ENCODE measurements around the gene ARL13A.
A peak's percentile ranks its signal among the peaks of the same experiment; 100 is the strongest.
"Not testable (repeated sequence)": the region's sequence is repeated elsewhere in the genome, so short reads cannot be mapped to it uniquely, and the experiment has no call there.

ARL13A gene

DNA sequence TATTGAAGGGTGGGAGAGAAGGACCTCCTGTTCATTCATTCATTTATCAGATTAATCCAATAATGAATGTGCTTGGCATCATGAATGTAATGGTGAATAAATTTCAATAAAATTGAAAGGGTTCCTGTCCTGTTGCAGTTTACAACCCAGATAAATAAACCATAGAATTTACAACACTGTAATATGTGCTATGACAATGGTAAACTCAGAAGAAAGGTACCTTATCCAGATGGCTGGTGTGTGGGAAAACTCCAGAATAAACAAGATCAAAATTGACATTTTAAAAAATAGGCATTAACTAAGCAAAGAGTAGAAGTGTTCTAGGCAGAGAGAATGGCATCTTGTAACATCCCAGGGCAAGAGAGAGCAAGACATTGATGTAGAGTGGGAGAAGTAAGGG, 15.3 kb downstream of the ARL13A start:
- TF ChIP-seq, protein P1, sequence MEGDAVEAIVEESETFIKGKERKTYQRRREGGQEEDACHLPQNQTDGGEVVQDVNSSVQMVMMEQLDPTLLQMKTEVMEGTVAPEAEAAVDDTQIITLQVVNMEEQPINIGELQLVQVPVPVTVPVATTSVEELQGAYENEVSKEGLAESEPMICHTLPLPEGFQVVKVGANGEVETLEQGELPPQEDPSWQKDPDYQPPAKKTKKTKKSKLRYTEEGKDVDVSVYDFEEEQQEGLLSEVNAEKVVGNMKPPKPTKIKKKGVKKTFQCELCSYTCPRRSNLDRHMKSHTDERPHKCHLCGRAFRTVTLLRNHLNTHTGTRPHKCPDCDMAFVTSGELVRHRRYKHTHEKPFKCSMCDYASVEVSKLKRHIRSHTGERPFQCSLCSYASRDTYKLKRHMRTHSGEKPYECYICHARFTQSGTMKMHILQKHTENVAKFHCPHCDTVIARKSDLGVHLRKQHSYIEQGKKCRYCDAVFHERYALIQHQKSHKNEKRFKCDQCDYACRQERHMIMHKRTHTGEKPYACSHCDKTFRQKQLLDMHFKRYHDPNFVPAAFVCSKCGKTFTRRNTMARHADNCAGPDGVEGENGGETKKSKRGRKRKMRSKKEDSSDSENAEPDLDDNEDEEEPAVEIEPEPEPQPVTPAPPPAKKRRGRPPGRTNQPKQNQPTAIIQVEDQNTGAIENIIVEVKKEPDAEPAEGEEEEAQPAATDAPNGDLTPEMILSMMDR (IDR thresholded peaks at IDR 0.05; ENCODE audit: insufficient read depth, low read depth, low read length, missing control alignments), result no peak
- no peak for DNase-seq (ENCODE audit: low read depth)
- H3K4me3 ChIP-seq (ENCODE audit: low read length), result no peak overlapping the region

DNA sequence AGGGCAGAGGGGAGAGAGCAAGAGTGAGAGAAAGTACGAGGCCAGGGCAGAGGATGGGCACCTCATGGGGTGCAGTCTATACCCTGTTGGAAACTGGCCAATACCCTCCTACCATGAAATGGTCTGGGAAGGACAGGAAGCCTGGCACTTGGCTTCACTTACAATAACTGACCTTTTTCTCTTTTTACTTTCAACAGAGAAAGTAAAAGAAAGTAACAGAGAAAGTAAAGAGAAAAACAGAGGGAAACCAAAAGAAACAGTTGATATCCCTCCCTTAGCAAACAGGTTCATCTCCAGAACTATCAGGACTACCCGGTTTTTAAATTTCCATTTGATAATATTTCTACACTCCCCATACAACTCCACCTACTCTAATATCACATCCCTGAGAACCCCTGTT, 20.6 kb downstream of the ARL13A start:
- TF ChIP-seq, protein P1 (IDR thresholded peaks at IDR 0.05; ENCODE audit: insufficient read depth, low read depth, low read length, missing control alignments), result no peak
- H3K4me3 ChIP-seq (ENCODE audit: low read length), result no peak overlapping the region
- no peak for DNase-seq (ENCODE audit: low read depth)

DNA sequence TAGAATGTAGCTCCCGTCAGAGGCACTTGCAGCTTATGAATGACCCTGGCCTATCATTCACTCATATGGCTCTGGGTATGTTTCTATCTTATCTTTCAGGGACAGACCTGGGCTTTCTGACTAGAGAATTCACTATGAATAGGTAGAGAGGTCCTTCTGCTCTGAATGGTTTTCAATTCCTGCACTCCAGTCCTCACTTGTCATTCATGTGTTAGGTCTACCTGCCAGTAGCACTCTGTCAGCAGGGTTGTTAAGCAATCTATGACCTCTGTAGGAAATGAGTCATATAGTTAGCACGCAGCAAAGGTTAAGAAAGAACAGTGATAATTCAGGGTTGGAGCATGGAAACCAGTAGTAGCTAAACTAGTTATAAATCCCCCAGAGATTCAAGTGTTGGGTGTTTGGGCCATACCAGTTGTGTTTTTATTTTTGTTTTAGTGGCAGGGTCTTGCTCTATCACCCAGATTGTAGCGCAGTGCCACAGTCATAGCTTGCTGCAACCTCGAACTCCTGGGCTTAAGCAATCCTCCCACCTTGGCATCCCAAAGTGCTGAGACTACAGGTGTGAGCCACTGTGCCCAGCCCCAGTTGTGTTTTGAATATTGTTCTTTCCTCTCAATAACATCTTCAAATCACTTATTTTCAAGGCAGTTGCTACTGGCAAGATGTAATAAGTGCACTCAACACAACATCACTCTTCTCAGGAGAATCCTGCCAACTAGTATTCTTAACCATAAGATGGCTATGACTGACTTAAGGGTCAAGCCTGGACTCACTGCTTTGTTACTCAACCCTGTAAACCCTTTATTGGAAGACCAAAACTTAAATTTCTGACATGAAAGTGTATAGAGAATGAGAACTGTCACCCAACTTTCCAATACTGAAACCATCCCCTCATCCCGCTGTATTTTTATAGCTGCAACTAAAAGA, 25.1 kb downstream of the ARL13A start:
- peak; percentile 86 for DNase-seq (ENCODE audit: low read depth)
- H3K4me3 ChIP-seq (ENCODE audit: low read length), result no peak overlapping the region
- TF ChIP-seq, protein P1 (IDR thresholded peaks at IDR 0.05; ENCODE audit: insufficient read depth, low read depth, low read length, missing control alignments), result no peak

DNA sequence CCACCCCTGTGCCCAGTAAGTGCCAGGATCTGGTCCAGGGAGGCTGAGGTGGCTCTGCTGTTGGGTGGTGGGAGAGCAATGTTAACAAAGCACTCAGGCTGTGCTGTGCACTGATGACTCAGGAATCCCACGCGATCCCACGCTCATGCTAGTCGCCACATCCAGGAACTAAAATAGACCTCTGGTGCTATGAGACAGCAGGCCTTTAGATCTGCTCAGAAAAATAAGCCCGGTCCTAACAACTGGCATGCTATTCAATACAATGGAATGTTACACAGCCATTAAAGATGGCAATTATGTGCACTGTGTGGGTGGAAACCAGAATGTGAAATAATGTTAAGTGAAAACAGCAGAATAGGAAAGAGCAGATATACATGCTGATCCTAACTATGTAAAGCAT, 26.0 kb downstream of the ARL13A start:
- TF ChIP-seq, protein P1 (IDR thresholded peaks at IDR 0.05; ENCODE audit: insufficient read depth, low read depth, low read length, missing control alignments), result no peak
- peak; percentile 78 for DNase-seq (ENCODE audit: low read depth)
- H3K4me3 ChIP-seq (ENCODE audit: low read length), result no peak overlapping the region

DNA sequence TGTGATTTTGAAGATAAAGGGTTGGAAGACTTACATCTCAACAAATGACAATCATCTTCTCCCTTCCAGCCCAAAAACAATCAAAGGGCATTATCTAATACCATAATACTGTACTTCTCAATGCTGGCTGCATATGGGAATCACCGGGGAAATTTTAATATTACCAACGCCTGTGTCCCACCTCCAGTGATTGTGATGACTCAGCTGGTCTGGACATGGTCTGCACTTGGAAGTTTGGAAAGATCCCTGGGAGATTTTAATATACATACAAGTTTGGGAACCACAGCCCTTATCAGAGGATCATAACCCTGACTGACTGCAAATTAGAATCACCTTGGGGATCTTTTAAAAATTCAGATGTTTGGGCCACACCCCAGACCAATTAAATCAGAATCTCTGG, 29.9 kb downstream of the ARL13A start:
- TF ChIP-seq, protein P1 (IDR thresholded peaks at IDR 0.05; ENCODE audit: insufficient read depth, low read depth, low read length, missing control alignments), result no peak
- H3K4me3 ChIP-seq (ENCODE audit: low read length), result no peak overlapping the region
- DNase-seq (ENCODE audit: low read depth), result no peak

DNA sequence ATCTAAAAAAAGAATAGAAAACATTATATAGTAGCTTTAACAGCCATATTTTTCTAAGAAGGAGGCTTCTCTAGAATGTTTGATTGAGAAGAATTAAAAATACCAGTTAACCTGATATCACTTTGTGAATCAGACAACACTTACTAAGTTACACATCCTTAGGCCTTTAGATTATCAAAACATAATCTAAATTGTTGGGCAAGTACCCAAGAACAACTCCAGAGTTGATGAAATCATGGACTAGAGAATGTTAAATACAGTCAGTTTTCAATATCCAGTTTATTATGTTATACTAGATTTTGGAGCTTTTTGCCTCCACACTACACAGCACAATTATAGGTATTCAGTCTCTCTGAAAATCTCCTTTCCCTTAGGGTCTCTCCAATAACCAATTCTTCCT, 39.6 kb downstream of the ARL13A start:
- TF ChIP-seq, protein P1 (IDR thresholded peaks at IDR 0.05; ENCODE audit: insufficient read depth, low read depth, low read length, missing control alignments), result no peak
- no peak overlapping the region for H3K4me3 ChIP-seq (ENCODE audit: low read length)
- no peak for DNase-seq (ENCODE audit: low read depth)

DNA sequence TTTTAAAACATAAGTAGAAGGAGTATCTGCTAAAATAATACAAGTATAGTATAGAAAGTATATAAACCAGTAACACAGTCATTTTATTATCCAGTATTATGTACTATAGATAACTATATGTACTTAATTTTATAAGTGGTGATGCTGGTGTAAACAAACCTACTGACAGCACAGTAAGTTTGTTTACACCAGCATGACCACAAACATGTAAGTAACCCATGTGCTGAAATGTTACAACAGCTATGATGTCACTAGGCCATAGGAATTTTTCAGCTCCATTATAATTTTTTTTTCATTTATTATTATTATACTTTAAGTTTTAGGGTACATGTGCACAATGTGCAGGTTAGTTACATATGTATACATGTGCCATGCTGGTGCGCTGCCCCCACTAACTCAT, 42.5 kb downstream of the ARL13A start:
- DNase-seq (ENCODE audit: low read depth), result not testable (repeated sequence)

More for the DNA sequence above, 42.5 kb downstream of the ARL13A start:
- not testable (repeated sequence) for H3K4me3 ChIP-seq (ENCODE audit: low read length)

Measured in epithelial cell of esophagus (primary cell).